ENCODE data around the gene WNT9A.

The WNT9A gene

DNA sequence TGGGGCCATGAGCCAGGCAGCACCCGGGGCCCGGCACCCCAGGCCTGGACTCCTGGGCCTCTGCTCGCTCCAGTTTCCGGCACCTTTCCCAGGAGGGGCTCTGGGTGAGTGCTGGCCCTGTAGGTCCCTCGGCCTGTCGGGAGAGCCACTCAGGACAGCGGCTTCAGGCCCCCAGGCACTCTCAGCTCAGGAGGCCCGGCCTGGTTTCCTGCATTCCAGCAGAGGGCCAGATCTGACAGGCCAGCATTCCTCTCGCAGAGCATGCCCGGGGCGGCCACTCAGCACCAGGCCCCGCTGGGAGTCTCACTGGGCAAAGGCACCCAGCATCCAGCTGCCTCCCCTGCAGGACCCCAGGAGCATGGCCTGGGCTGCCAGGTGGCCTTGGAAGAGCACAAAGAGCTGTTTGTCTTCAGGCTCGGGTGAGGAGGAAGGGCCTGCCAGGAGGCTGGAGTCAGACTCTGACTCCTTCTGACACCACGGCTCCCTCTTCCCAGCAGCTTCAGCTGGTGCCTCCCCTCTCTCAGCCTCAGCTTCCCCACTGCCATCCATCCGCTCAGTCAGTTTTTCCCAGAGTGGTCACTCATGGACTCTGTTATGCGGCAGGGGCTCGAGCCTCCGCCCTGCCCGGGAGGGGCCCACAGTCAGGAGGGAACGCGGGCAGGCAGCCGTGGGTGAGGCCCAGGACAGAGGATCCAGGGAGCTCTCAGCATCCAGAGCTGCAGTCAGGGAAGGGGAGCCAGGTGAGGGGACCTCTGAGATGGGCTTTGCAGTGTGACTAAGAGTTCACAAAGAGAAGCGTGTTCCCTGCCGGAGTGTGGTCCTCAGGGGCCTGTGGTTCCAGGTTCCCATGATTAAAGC, 51.7 kb downstream of the WNT9A start:
- DNase-seq (ENCODE audit: low spot score): no peak
- TF ChIP-seq, protein P1, sequence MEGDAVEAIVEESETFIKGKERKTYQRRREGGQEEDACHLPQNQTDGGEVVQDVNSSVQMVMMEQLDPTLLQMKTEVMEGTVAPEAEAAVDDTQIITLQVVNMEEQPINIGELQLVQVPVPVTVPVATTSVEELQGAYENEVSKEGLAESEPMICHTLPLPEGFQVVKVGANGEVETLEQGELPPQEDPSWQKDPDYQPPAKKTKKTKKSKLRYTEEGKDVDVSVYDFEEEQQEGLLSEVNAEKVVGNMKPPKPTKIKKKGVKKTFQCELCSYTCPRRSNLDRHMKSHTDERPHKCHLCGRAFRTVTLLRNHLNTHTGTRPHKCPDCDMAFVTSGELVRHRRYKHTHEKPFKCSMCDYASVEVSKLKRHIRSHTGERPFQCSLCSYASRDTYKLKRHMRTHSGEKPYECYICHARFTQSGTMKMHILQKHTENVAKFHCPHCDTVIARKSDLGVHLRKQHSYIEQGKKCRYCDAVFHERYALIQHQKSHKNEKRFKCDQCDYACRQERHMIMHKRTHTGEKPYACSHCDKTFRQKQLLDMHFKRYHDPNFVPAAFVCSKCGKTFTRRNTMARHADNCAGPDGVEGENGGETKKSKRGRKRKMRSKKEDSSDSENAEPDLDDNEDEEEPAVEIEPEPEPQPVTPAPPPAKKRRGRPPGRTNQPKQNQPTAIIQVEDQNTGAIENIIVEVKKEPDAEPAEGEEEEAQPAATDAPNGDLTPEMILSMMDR (IDR thresholded peaks at IDR 0.05; ENCODE audit: extremely low read depth, missing control alignments): no peak

DNA sequence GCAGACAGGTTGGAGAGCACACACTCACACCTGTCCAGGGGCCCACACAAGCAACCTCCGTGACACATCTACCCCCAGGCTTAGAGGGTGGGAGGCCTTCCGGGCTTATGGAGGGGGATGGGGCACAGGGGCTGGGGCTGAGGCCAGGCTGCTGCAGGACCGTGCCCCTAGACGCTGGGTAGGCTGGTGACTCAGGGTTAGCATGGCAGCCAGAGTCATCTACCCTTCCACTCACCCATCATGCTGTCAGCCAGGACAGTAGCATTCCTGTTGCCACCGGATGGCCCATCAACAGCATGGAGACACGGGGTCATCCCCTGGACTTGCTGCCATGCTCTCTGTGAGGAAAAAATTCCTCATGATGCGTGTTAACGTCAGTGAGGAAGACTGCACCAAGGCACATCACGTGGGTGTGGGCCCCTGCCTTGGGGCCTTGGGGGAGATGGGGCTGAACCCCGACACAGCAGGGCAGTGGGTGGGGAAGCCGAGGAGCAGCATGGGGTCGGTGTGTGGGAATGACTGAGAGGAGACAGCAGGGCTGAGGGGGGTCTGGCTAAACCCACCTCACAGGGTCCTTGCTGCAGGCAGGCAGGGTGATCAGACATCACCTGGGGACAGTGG, 52.8 kb downstream of the WNT9A start:
- no peak for DNase-seq (ENCODE audit: low spot score)
- TF ChIP-seq, protein P1 (IDR thresholded peaks at IDR 0.05; ENCODE audit: extremely low read depth, missing control alignments): no peak

DNA sequence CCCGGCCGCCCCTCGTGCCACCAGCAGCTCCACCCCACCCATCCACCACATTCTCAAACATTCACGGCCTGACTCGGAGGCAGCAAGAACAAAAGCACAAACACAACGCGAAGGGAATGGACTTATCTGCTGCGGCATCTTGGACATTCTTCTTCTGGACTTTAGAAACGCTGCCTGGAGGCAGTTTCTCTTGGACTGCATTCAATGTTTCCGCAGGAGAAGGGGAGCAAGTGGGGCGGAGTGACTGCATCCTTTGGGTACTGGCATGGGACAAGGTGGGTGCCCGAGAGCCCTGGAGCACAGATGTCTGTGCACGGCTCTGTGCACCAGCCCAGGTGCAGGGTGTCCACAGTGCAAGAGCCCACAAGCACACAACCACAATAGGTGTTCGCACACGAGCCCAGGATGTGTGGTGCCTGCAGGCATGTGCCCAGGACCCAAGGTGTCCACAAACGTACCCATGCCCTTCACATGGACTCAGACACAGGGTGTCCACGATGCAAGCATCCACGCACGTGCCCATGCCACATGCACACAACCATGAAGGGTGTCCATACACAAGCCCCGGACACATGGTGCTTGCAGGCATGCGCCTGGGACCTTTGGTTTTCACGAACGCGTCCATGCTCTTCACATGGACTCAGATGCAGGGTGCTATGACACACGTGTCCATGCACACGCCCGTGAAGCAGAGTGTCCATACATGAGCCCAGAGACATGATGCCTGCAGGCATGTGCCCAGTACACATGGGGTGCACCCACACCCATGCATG, 53.6 kb downstream of the WNT9A start:
- TF ChIP-seq, protein P1 (IDR thresholded peaks at IDR 0.05; ENCODE audit: extremely low read depth, missing control alignments): no peak
- no peak for DNase-seq (ENCODE audit: low spot score)

DNA sequence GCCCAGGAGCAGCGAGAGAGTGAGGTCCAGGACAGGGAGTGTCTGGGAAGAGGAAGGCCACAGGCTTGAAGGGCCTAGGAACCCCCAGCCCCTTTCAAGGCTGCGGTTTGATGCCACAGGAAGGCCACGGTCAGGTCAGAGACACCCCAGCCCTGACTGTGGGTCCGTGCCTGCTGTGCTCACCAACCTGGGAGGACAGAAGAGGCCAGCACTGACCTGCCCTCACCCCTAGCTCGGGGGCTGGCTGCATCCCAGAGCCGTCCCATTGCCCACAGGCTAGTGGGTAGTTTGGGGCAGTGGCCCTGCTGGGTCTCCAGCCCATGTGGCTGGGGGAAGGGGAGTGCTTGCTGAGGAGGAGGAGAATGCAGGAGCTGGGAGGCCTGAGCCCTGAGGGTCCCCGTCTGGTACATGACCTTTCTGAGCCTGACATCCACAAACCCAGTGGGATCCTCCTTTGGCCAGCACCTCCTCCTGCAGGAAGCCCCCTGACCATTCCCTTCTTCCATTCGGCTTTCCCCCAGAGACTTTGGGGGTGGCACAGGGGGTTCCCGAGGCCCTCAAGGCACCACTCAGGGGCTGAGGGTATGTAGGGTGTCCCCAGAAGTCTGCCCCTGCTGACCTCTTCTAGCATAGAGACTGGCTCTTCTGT, 54.3 kb downstream of the WNT9A start:
- TF ChIP-seq, protein P1 (IDR thresholded peaks at IDR 0.05; ENCODE audit: extremely low read depth, missing control alignments): no peak
- no peak for DNase-seq (ENCODE audit: low spot score)

DNA sequence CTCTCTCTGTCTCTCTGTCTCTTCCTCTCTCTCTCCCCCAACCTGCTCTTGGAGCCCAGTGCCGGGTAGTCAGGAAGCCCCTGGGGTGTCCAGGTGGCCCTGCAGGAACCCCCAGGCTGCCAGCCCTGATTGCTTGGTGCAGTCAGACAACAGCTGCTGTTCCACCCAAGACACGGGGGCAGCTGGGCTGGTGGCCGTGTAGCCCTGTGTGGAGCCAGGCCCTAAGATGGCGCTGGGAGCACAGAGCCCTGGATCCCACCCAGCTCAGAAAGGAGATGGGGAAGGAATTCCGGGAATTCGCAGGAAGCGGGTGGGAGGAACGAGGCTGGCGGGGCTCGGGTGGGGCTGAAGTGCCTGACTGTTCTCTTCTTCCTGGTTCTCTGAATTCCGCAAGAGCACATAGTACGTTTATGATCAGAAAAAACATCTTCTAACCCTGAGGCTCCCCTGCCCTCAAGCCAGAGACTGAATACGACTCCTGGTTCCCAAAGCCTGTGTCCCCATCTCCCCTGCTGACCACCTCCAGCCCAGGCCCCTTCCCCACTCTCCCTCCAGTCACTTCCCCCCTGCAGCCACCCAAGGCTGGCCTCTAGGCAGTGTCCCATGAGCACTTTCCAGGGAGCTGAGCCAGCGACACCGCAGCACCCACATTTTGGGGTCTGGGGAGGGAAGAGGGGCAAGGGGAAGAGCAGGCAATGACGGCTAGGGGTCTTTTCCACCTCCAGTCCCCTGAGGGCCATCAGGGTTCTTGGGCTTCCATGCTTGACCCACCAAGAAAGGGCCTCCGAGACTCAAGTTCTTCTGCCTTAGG, 55.0 kb downstream of the WNT9A start:
- TF ChIP-seq, protein P1 (IDR thresholded peaks at IDR 0.05; ENCODE audit: extremely low read depth, missing control alignments): no peak
- no peak for DNase-seq (ENCODE audit: low spot score)

DNA sequence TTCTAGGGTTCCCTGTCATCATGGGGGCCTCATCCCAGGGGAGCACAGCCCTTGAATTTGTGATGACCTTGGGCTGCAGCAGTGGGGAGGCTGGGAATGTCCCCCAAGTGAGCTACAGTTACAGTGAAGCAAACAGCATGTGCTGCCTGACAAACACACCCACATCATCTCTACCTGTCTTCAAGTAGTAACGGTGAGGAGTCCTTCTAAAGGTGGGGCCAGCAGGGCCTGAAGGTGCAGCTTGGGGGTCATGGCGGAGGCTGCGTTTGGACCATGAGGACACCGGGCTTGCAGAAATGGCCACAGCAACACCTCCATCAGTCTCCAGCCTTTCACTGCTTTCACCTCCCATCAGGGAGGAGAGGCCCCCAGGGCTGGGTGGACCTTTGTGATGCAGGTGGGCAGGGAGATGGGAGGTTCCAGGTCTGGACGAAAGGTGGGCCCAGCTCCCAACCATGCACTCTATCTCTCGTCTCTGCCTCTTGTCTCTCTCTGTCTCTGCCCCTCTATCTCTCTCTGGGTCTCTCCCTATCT, 55.7 kb downstream of the WNT9A start:
- TF ChIP-seq, protein P1 (IDR thresholded peaks at IDR 0.05; ENCODE audit: extremely low read depth, missing control alignments): no peak
- no peak for DNase-seq (ENCODE audit: low spot score)

Measured in GM20000 (cell line).